Neutrophil (primary cell): ENCODE measurements around the gene NLRP8.
"Not testable (repeated sequence)": the region's sequence is repeated elsewhere in the genome, so short reads cannot be mapped to it uniquely, and the experiment has no call there.

Experiments
- H3K27ac ChIP-seq: fragments of 200-600 bp; sonication (generic); 2 replicates; pipeline ENCODE4 v1.5.1; 2016; ENCODE audit warnings: mild to moderate bottlenecking, moderate library complexity
- H3K27me3 ChIP-seq: fragments of 200-600 bp; sonication (generic); 2 replicates; pipeline ENCODE4 v1.6.0; 2016; ENCODE audit warnings: mild to moderate bottlenecking
- H3K36me3 ChIP-seq: fragments of 200-600 bp; sonication (generic); 2 replicates; pipeline ENCODE4 v1.5.1; 2017
- H3K4me1 ChIP-seq, 2 experiments: fragments of 200-600 bp in 1 of 2; sonication (generic) in 1 of 2; 1 replicate in 1 of 2; 2 replicates in 1 of 2; pipeline versions ENCODE4 v1.5.1 to v1.6.1; 2013 to 2016; ENCODE audit warnings: low read depth in 1 of 2, low read length in 1 of 2, mild to moderate bottlenecking in 1 of 2, moderate library complexity in 1 of 2; ENCODE audit not compliant: control insufficient read depth in 1 of 2, insufficient read depth in 1 of 2
- H3K4me3 ChIP-seq, 2 experiments: fragments of 200-600 bp in 1 of 2; sonication (generic) in 1 of 2; 1 replicate in 1 of 2; 2 replicates in 1 of 2; pipeline ENCODE4 v1.5.1; 2013 to 2016; ENCODE audit warnings: low read depth in 1 of 2, low read length in 1 of 2, mild to moderate bottlenecking in 1 of 2, moderate library complexity in 1 of 2
- H3K9me3 ChIP-seq: fragments of 200-600 bp; sonication (generic); 2 replicates; pipeline ENCODE4 v1.5.1; 2016
- TF ChIP-seq, protein P1 (sequence below): fragments of 200-600 bp; sonication (generic); IDR thresholded peaks from 2 replicates; pipeline ENCODE4 v1.5.1; 2016; ENCODE audit warnings: antibody characterized with exemption

The NLRP8 gene

DNA sequence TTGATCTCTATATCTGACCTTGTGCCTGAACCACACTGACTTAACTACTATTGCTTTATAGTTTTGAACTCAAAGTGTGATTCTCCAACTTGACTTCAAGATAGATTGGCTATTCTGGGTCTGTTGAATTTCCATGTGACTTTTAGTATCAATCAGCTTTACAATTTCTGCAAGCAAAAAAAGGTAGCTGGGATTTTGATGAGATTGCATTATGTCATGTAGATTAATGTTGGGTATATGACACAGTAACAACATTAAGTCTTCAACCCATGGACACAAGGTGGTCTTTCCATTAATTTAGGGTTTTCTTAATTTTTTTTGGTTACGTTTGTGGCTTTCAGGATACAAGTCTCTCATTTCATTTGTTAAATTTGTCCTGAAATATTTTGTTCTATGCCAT is 67.1 kb downstream of the NLRP8 start:
- H3K9me3 ChIP-seq = no peaks in the 10 kb centered on the region
- no peaks in the 10 kb centered on the region for H3K4me1 ChIP-seq
- TF ChIP-seq, protein P1, sequence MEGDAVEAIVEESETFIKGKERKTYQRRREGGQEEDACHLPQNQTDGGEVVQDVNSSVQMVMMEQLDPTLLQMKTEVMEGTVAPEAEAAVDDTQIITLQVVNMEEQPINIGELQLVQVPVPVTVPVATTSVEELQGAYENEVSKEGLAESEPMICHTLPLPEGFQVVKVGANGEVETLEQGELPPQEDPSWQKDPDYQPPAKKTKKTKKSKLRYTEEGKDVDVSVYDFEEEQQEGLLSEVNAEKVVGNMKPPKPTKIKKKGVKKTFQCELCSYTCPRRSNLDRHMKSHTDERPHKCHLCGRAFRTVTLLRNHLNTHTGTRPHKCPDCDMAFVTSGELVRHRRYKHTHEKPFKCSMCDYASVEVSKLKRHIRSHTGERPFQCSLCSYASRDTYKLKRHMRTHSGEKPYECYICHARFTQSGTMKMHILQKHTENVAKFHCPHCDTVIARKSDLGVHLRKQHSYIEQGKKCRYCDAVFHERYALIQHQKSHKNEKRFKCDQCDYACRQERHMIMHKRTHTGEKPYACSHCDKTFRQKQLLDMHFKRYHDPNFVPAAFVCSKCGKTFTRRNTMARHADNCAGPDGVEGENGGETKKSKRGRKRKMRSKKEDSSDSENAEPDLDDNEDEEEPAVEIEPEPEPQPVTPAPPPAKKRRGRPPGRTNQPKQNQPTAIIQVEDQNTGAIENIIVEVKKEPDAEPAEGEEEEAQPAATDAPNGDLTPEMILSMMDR = no peak
- no peaks in the 10 kb centered on the region for H3K36me3 ChIP-seq
- no peak overlapping the region for H3K4me3 ChIP-seq
- no peaks in the 10 kb centered on the region for H3K27me3 ChIP-seq
- no peak overlapping the region for H3K27ac ChIP-seq

DNA sequence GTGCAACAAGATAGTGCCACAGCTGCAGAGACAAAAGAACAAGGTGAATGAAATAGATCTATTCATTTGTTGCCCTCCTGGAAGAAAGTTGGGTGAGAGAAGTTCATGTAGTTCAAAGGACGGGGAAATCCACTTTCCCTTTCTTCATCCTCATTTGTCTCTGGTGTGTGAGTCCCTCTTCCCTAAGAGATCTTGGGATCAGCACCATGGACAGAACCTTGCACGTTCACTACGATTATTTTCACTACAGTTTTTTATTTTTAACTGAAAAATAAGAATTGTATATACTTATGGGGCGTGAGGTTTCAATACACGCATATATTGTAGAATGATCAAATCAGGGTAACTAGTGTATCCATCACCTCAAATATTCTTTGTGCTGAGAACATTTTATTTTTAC is 68.1 kb downstream of the NLRP8 start:
- TF ChIP-seq, protein P1 = no peak
- H3K4me1 ChIP-seq = no peaks in the 10 kb centered on the region
- no peak overlapping the region for H3K27ac ChIP-seq
- H3K9me3 ChIP-seq = no peaks in the 10 kb centered on the region
- H3K4me3 ChIP-seq = no peak overlapping the region
- H3K27me3 ChIP-seq = no peaks in the 10 kb centered on the region
- no peaks in the 10 kb centered on the region for H3K36me3 ChIP-seq

DNA sequence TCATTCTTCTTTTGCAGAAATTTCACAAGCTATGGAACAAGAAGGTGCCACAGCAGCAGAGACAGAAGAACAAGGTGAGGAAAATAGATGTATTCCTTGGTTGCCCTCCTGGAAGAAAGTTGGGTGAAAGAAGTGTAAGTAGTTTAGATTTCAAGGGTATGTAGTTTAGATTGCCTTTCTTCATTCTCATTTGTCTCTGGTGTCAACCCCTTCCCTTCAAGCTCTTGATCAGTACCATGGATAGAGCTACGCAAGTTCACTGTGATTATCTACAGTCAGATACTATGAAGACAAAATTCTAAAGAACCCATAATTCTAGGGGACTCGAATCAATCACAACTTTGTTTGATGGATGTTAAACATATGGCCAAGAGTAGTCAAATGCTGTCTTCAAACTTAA is 71.7 kb downstream of the NLRP8 start:
- H3K4me3 ChIP-seq, H3K36me3 ChIP-seq, H3K9me3 ChIP-seq, H3K27me3 ChIP-seq, H3K27ac ChIP-seq, H3K4me1 ChIP-seq: not testable (repeated sequence)

DNA sequence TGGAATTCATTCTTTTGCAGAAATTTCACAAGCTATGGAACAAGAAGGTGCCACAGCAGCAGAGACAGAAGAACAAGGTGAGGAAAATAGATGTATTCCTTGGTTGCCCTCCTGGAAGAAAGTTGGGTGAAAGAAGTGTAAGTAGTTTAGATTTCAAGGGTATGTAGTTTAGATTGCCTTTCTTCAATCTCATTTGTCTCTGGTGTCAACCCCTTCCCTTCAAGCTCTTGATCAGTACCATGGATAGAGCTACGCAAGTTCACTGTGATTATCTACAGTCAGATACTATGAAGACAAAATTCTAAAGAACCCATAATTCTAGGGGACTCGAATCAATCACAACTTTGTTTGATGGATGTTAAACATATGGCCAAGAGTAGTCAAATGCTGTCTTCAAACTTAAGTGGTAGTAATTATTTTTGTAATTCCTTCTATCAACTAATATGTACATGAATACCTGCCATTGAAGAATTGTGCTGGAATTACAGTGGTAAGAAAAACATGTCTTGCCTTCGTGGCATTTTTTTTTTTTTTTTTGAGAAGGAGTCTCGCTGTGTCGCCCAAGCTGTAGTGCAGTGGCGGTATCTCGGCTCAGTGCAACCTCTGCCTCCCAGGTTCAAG is 72.8 kb downstream of the NLRP8 start:
- not testable (repeated sequence) for H3K36me3 ChIP-seq, H3K27ac ChIP-seq, H3K9me3 ChIP-seq, H3K4me1 ChIP-seq, H3K27me3 ChIP-seq, H3K4me3 ChIP-seq

DNA sequence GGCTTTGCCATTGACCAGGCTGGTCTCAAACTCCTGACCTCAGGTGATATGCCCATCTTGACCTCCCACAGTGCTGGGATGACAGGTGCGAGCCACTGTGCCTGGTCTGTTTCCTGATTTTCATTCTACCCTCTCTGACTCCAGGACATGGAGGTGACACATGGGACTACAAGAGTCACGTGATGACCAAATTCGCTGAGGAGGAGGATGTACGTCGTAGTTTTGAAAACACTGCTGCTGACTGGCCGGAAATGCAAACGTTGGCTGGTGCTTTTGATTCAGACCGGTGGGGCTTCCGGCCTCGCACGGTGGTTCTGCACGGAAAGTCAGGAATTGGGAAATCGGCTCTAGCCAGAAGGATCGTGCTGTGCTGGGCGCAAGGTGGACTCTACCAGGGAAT is 79.1 kb downstream of the NLRP8 start:
- no peaks in the 10 kb centered on the region for H3K9me3 ChIP-seq
- TF ChIP-seq, protein P1 = no peak
- no peaks in the 10 kb centered on the region for H3K27me3 ChIP-seq
- H3K36me3 ChIP-seq = no peaks in the 10 kb centered on the region
- no peak overlapping the region for H3K27ac ChIP-seq
- H3K4me3 ChIP-seq = no peak overlapping the region
- H3K4me1 ChIP-seq = no peaks in the 10 kb centered on the region
